ENCODE results near the gene DGKD. TPM values are rescaled to one million over a fixed set of nuclear protein-coding genes. Genes with fewer than 3 reads are reported as not detected.

The DGKD gene
- total and polyA plus RNA-seq, 9 of the 15 experiments (the other 6 are each of a cell fraction or from before 2014, with no cell fraction given): 0.52 to 29.5 (median 10.6) TPM

- Histone ChIP-seq H3K27ac (ENCODE audit: extremely low read depth, low read depth, low read length) (no peak overlapping the region), H3K9ac (ENCODE audit: insufficient read depth in 1 of 2, low read depth in 2 of 2, low read length in 2 of 2) (no peak overlapping the region), H2AFZ (ENCODE audit: low read depth, low read length) (no peak overlapping the region), H3K4me3 (no peak overlapping the region), H4K20me1 (replicated peaks; ENCODE audit: control insufficient read depth, insufficient read depth, low read length) (peaks cover 6% of the 10 kb centered on the region; the same call in 1 of the 2 replicates), H3K27me3 (ENCODE audit: control insufficient read depth in 2 of 2, insufficient read depth in 2 of 2, low read length in 2 of 2) (no peaks in the 10 kb centered on the region), H3K79me2 (ENCODE audit: control insufficient read depth, insufficient read depth, low read length) (peaks cover 15% of the 10 kb centered on the region), H3K4me2 (ENCODE audit: insufficient read depth, low read length) (no peak overlapping the region), H3K9me1 (ENCODE audit: control insufficient read depth, insufficient read depth, low read length) (no peaks in the 10 kb centered on the region), H3K9me3 (replicated peaks; ENCODE audit: control insufficient read depth, insufficient read depth, low read depth, low read length) (no peaks in the 10 kb centered on the region), H3K4me1 (replicated peaks in 1 of 2; ENCODE audit: control insufficient read depth in 2 of 2, insufficient read depth in 2 of 2, low read length in 2 of 2) (peaks cover 34 to 36% of the 10 kb centered on the region in 2 experiments), H3K36me3 (ENCODE audit: control insufficient read depth, insufficient read depth, low read length) (peaks cover 7% of the 10 kb centered on the region; the same call in 1 of the 3 replicates)
- in situ Hi-C loops (cut with MboI) (no loop called here), intact Hi-C loops (cut with micrococcal nuclease) (no loop called here)
- POLR2A ChIA-PET: interaction anchor here (0.8 kb wide), 1 partner anchor 10 kb away, joined by 3 read pairs; no protein-coding TSS in a partner anchor
- WGBS (ENCODE audit: insufficient coverage, low coverage, missing lambda C conversion rate): 85% methylated on average over 23 of the region's 25 CpGs
- DNase-seq (ENCODE audit: extremely low read depth in 1 of 4, low spot score in 3 of 4): no peak
- no TSS peak for BruUV-seq (replicated peaks)
- ATAC-seq: no peak
- CTCF ChIA-PET (ENCODE audit: low intra/inter-chr PET ratio): no interaction called here
- FAIRE-seq: peak; percentile 19
- TF ChIP-seq TBL1XR1 (IDR thresholded peaks at IDR 0.05; ENCODE audit: low read length in 2 of 2) (no peak), ZKSCAN3 (CRISPR knock-in tag; IDR thresholded peaks at IDR 0.05) (no peak), IFI16 (CRISPR knock-in tag; IDR thresholded peaks at IDR 0.05) (no peak), BDP1 (IDR thresholded peaks at IDR 0.05; ENCODE audit: insufficient read depth, insufficient read length) (no peak), ZNF584 (CRISPR knock-in tag; IDR thresholded peaks at IDR 0.05; ENCODE audit: low read depth) (no peak), ELF1 (tag; IDR thresholded peaks at IDR 0.05) (no peak), SMARCC2 (IDR thresholded peaks at IDR 0.05; ENCODE audit: low read depth) (no peak), ATF7 (IDR thresholded peaks at IDR 0.05) (no peak), C11orf30 (IDR thresholded peaks at IDR 0.05; ENCODE audit: low read depth) (no peak), ZNF174 (CRISPR knock-in tag; IDR thresholded peaks at IDR 0.05) (no peak), ZNF644 (tag; IDR thresholded peaks at IDR 0.05; ENCODE audit: low read depth) (no peak), ZNF707 (CRISPR knock-in tag; conservative IDR thresholded peaks at IDR 0.05) (no peak), EHMT2 (IDR thresholded peaks at IDR 0.05) (no peak), CBX3 (IDR thresholded peaks at IDR 0.05; ENCODE audit: borderline replicate concordance in 1 of 2, low read length in 2 of 2) (no peak), ARHGAP35 (IDR thresholded peaks at IDR 0.05; ENCODE audit: partially characterized antibody) (no peak), KDM2B (CRISPR knock-in tag; IDR thresholded peaks at IDR 0.05) (no peak), MAFG (tag; conservative IDR thresholded peaks at IDR 0.05) (no peak), SMARCA5 (IDR thresholded peaks at IDR 0.05) (no peak)
- TF ChIP-seq, protein P1, sequence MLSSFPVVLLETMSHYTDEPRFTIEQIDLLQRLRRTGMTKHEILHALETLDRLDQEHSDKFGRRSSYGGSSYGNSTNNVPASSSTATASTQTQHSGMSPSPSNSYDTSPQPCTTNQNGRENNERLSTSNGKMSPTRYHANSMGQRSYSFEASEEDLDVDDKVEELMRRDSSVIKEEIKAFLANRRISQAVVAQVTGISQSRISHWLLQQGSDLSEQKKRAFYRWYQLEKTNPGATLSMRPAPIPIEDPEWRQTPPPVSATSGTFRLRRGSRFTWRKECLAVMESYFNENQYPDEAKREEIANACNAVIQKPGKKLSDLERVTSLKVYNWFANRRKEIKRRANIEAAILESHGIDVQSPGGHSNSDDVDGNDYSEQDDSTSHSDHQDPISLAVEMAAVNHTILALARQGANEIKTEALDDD (IDR thresholded peaks at IDR 0.05): no peak
- TF ChIP-seq, protein P2, sequence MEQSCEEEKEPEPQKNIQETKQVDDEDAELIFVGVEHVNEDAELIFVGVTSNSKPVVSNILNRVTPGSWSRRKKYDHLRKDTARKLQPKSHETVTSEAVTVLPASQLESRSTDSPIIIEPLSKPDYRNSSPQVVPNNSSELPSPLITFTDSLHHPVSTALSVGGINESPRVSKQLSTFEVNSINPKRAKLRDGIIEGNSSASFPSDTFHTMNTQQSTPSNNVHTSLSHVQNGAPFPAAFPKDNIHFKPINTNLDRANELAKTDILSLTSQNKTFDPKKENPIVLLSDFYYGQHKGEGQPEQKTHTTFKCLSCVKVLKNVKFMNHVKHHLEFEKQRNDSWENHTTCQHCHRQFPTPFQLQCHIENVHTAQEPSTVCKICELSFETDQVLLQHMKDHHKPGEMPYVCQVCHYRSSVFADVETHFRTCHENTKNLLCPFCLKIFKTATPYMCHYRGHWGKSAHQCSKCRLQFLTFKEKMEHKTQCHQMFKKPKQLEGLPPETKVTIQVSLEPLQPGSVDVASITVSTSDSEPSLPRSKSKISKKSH (CRISPR knock-in tag; IDR thresholded peaks at IDR 0.05): no peak
Observed at GRCh38 chr2:233352141-233352842, 2.0 kb upstream of the DGKD start.
